ENCODE results near the gene SLC17A1.
"Not testable (repeated sequence)": the region's sequence is repeated elsewhere in the genome, so short reads cannot be mapped to it uniquely, and the experiment has no call there.

Gene SLC17A1

GRCh38 chr6:25756382-25757363 lies 75.2 kb downstream of the SLC17A1 start:
- DNase-seq (ENCODE audit: low read depth), result no peak

GRCh38 chr6:25755483-25755882 lies 76.4 kb downstream of the SLC17A1 start:
- DNase-seq (ENCODE audit: low read depth), result no peak

GRCh38 chr6:25754535-25754934 lies 77.3 kb downstream of the SLC17A1 start, which contains the start of gene SLC17A4:
Gene SLC17A4, plus strand, starts transcription at chr6:25754742. Its CDS starts 7,221 bp downstream, at chr6:25761963.
- DNase-seq (ENCODE audit: low read depth), result no peak

DNA sequence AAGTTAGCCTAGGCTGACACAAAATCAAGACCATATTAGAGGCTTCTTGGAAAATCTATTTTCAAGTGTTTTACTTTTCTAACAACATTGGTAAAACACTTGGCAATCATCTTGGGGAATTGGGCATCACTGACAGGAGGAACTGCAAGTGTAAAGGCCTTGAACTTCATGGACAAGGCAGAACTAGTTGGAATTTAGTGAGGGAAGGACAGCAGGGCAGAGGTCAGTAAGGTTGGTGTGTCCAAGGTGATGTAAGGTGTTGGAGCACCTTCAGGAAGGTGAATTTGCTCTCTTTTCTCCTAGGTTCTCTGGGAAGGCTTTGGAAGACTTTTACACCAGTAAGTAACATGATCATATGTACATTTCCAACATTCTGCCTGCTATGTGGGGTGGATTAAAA lies 78.8 kb downstream of the SLC17A1 start:
- no peak for DNase-seq (ENCODE audit: low read depth)

- DNase-seq (ENCODE audit: low read depth), result no peak
These were observed 80.9 kb downstream of the SLC17A1 start for GRCh38 chr6:25750906-25751305.

GRCh38 chr6:25749837-25750236 lies 82.0 kb downstream of the SLC17A1 start:
- no peak for DNase-seq (ENCODE audit: low read depth)

GRCh38 chr6:25748601-25749517 lies 83.0 kb downstream of the SLC17A1 start:
- DNase-seq (ENCODE audit: low read depth), result not testable (repeated sequence)

DNA sequence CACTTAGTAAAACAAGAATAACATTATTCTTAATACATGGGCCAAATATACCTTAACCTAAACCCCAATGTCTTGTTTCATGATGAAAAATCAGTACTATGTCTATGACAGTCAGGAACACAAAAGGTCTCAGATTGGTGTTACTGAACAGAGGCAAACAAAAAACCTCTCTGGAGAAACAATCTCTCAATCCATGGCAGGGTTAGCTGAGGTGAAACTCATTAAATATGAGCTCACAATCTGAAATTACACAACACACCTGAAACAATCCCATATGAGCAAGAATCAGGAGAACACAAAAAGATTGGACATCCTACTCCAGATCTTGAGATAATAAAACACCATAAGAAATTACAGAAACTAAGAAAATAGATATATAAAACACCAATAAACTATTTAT lies 83.8 kb downstream of the SLC17A1 start:
- no peak for DNase-seq (ENCODE audit: low read depth)

DNA sequence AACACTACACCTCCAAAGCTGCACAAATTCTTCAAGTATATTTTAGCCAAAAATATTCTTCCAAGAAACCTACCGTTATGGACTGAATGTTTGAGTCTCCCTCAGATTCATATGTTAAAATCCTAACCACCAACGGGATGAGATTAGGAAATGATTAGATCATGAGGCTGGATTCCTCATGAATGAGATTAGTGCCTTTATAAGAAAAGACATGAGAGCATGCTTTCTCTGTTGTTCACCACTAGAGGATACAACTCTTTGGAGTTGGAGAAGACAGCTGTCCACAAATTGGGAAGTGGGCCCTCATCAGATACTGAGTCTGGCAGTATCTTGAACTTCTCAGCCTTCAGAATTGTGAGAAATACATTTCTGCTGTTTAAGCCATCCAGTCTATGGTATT lies 84.4 kb downstream of the SLC17A1 start:
- DNase-seq (ENCODE audit: low read depth), result no peak

DNA sequence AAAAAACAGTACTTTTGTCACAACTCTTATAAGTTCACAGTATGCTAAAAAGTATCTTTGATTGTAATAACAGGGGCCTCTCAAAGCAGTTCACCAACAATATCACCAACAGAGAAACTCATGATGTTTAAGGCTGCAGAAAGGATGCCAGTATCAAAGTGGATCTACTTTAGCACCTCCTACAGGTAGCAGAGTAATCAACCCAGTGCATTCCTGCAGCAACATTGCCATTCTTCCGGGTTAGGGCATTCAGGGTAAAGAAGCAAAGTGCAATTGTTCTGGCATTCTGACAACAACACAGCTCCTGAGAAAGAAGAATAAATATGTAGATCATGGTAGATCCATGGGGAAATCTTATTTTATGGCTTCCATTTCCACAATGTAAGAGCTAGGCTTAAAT lies 84.9 kb downstream of the SLC17A1 start:
- DNase-seq (ENCODE audit: low read depth), result no peak

GRCh38 chr6:25745836-25746235 lies 86.0 kb downstream of the SLC17A1 start:
- DNase-seq (ENCODE audit: low read depth), result no peak

GRCh38 chr6:25743868-25744267 lies 88.0 kb downstream of the SLC17A1 start:
- no peak for DNase-seq (ENCODE audit: low read depth)

DNA sequence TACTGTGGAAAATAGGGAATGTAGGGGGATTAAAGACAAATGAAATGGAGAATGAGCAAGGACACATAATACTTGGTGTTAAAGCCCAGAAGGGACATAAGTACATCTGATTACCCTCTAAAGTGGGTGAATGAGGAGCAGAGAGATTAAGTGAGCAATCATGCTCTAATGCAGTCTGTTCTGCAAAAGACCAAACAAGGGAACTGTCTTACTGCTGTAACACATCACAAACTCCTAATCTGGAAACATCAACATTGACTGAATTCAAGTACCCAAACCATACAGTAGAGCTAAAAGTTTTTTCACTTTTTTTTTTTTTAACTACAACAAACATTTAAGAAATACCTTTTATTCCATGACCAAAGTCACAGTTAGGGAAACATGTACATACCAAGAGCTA lies 96.6 kb downstream of the SLC17A1 start:
- DNase-seq (ENCODE audit: low read depth), result no peak
